ENCODE measurements around the gene DNAH5. TPM values are rescaled to one million over a fixed set of nuclear protein-coding genes. Genes with fewer than 3 reads are reported as not detected.

The DNAH5 gene
- total and polyA plus RNA-seq, 2 experiments from 2014 or later, result 0.56 to 0.97 TPM

DNA sequence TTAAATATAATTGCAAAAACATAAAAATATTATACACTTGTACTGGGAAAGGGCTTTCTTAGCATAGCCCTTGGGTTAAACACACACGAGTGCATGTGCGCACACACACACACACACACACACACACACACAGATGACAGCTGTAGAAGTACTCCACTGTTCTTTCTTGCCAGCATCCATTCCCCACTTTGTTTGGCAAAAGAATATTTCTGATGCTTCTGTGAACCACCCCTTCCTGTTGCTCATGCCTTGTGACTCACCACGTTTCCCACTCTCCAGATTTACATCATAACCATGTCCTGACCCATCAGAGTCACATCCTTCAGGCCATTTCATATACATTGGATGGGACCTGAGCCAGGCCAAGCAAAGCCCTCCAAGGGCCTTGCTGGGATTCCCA, 280.1 kb downstream of the DNAH5 start:
- H3K27me3 ChIP-seq (ENCODE audit: insufficient read depth), result no peaks in the 10 kb centered on the region
- H3K27ac Mint-ChIP-seq, result no peak overlapping the region
- no peaks in the 10 kb centered on the region for H3K36me3 Mint-ChIP-seq (ENCODE audit: low read depth)
- ATAC-seq (no peak), DNase-seq (ENCODE audit: low spot score) (no peak)
- no peaks in the 10 kb centered on the region for H3K9me3 Mint-ChIP-seq
- no peaks in the 10 kb centered on the region for H3K27me3 Mint-ChIP-seq (ENCODE audit: insufficient read depth, low read depth, poor library complexity)
- H3K36me3 ChIP-seq (ENCODE audit: insufficient read depth), result no peaks in the 10 kb centered on the region
- H3K4me3 ChIP-seq, result no peak overlapping the region
- H3K4me3 Mint-ChIP-seq, result no peak overlapping the region
- H3K4me1 ChIP-seq (ENCODE audit: insufficient read depth), result 0 out of 2 replicates have a peak, but pooled peaks cover 6% of the 10 kb centered on the region
- no peaks in the 10 kb centered on the region for H3K4me1 Mint-ChIP-seq
- H4K20me1 ChIP-seq (replicated peaks; ENCODE audit: insufficient read depth), result no peaks in the 10 kb centered on the region
- H3F3A ChIP-seq (replicated peaks; ENCODE audit: low read depth), result no peaks in the 10 kb centered on the region
- 0 out of 2 replicates have a peak, but pooled peaks cover 5% of the 10 kb centered on the region for H3K9me2 ChIP-seq (ENCODE audit: insufficient read depth)
- H3K27ac ChIP-seq (ENCODE audit: low read depth), result no peak overlapping the region
- no peaks in the 10 kb centered on the region for H3K79me2 ChIP-seq (replicated peaks; ENCODE audit: insufficient read depth)
- no peak overlapping the region for H3K4me2 ChIP-seq
- H2AFZ ChIP-seq, result no peak overlapping the region
- TF ChIP-seq JUNB (IDR thresholded peaks at IDR 0.05; ENCODE audit: unreplicated experiment) (no peak), NANOG (IDR thresholded peaks at IDR 0.05; ENCODE audit: borderline replicate concordance) (no peak), EZH2 (IDR thresholded peaks at IDR 0.05; ENCODE audit: low read depth, unreplicated experiment) (no peak), EZH2phosphoT487 (IDR thresholded peaks at IDR 0.05; ENCODE audit: unreplicated experiment) (no peak), ZNF114 (CRISPR knock-in tag; IDR thresholded peaks at IDR 0.05) (no peak), ZNF331 (CRISPR knock-in tag; IDR thresholded peaks at IDR 0.05; ENCODE audit: low read depth) (no peak), STAT1 (IDR thresholded peaks at IDR 0.05; ENCODE audit: unreplicated experiment) (no peak), CREB1 (CRISPR knock-in tag; IDR thresholded peaks at IDR 0.05; ENCODE audit: low read depth) (no peak), POLR2AphosphoS5 (IDR thresholded peaks at IDR 0.05; ENCODE audit: low read depth) (no peak)
- TF ChIP-seq, protein P1, sequence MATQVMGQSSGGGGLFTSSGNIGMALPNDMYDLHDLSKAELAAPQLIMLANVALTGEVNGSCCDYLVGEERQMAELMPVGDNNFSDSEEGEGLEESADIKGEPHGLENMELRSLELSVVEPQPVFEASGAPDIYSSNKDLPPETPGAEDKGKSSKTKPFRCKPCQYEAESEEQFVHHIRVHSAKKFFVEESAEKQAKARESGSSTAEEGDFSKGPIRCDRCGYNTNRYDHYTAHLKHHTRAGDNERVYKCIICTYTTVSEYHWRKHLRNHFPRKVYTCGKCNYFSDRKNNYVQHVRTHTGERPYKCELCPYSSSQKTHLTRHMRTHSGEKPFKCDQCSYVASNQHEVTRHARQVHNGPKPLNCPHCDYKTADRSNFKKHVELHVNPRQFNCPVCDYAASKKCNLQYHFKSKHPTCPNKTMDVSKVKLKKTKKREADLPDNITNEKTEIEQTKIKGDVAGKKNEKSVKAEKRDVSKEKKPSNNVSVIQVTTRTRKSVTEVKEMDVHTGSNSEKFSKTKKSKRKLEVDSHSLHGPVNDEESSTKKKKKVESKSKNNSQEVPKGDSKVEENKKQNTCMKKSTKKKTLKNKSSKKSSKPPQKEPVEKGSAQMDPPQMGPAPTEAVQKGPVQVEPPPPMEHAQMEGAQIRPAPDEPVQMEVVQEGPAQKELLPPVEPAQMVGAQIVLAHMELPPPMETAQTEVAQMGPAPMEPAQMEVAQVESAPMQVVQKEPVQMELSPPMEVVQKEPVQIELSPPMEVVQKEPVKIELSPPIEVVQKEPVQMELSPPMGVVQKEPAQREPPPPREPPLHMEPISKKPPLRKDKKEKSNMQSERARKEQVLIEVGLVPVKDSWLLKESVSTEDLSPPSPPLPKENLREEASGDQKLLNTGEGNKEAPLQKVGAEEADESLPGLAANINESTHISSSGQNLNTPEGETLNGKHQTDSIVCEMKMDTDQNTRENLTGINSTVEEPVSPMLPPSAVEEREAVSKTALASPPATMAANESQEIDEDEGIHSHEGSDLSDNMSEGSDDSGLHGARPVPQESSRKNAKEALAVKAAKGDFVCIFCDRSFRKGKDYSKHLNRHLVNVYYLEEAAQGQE (IDR thresholded peaks at IDR 0.05; ENCODE audit: unreplicated experiment), result no peak
- TF ChIP-seq, protein P2, sequence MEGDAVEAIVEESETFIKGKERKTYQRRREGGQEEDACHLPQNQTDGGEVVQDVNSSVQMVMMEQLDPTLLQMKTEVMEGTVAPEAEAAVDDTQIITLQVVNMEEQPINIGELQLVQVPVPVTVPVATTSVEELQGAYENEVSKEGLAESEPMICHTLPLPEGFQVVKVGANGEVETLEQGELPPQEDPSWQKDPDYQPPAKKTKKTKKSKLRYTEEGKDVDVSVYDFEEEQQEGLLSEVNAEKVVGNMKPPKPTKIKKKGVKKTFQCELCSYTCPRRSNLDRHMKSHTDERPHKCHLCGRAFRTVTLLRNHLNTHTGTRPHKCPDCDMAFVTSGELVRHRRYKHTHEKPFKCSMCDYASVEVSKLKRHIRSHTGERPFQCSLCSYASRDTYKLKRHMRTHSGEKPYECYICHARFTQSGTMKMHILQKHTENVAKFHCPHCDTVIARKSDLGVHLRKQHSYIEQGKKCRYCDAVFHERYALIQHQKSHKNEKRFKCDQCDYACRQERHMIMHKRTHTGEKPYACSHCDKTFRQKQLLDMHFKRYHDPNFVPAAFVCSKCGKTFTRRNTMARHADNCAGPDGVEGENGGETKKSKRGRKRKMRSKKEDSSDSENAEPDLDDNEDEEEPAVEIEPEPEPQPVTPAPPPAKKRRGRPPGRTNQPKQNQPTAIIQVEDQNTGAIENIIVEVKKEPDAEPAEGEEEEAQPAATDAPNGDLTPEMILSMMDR (conservative IDR thresholded peaks at IDR 0.05; ENCODE audit: low read depth in 2 of 2), result no peak
- TF ChIP-seq, protein P3, sequence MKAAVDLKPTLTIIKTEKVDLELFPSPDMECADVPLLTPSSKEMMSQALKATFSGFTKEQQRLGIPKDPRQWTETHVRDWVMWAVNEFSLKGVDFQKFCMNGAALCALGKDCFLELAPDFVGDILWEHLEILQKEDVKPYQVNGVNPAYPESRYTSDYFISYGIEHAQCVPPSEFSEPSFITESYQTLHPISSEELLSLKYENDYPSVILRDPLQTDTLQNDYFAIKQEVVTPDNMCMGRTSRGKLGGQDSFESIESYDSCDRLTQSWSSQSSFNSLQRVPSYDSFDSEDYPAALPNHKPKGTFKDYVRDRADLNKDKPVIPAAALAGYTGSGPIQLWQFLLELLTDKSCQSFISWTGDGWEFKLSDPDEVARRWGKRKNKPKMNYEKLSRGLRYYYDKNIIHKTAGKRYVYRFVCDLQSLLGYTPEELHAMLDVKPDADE (IDR thresholded peaks at IDR 0.05), result no peak
- TF ChIP-seq, protein P4, sequence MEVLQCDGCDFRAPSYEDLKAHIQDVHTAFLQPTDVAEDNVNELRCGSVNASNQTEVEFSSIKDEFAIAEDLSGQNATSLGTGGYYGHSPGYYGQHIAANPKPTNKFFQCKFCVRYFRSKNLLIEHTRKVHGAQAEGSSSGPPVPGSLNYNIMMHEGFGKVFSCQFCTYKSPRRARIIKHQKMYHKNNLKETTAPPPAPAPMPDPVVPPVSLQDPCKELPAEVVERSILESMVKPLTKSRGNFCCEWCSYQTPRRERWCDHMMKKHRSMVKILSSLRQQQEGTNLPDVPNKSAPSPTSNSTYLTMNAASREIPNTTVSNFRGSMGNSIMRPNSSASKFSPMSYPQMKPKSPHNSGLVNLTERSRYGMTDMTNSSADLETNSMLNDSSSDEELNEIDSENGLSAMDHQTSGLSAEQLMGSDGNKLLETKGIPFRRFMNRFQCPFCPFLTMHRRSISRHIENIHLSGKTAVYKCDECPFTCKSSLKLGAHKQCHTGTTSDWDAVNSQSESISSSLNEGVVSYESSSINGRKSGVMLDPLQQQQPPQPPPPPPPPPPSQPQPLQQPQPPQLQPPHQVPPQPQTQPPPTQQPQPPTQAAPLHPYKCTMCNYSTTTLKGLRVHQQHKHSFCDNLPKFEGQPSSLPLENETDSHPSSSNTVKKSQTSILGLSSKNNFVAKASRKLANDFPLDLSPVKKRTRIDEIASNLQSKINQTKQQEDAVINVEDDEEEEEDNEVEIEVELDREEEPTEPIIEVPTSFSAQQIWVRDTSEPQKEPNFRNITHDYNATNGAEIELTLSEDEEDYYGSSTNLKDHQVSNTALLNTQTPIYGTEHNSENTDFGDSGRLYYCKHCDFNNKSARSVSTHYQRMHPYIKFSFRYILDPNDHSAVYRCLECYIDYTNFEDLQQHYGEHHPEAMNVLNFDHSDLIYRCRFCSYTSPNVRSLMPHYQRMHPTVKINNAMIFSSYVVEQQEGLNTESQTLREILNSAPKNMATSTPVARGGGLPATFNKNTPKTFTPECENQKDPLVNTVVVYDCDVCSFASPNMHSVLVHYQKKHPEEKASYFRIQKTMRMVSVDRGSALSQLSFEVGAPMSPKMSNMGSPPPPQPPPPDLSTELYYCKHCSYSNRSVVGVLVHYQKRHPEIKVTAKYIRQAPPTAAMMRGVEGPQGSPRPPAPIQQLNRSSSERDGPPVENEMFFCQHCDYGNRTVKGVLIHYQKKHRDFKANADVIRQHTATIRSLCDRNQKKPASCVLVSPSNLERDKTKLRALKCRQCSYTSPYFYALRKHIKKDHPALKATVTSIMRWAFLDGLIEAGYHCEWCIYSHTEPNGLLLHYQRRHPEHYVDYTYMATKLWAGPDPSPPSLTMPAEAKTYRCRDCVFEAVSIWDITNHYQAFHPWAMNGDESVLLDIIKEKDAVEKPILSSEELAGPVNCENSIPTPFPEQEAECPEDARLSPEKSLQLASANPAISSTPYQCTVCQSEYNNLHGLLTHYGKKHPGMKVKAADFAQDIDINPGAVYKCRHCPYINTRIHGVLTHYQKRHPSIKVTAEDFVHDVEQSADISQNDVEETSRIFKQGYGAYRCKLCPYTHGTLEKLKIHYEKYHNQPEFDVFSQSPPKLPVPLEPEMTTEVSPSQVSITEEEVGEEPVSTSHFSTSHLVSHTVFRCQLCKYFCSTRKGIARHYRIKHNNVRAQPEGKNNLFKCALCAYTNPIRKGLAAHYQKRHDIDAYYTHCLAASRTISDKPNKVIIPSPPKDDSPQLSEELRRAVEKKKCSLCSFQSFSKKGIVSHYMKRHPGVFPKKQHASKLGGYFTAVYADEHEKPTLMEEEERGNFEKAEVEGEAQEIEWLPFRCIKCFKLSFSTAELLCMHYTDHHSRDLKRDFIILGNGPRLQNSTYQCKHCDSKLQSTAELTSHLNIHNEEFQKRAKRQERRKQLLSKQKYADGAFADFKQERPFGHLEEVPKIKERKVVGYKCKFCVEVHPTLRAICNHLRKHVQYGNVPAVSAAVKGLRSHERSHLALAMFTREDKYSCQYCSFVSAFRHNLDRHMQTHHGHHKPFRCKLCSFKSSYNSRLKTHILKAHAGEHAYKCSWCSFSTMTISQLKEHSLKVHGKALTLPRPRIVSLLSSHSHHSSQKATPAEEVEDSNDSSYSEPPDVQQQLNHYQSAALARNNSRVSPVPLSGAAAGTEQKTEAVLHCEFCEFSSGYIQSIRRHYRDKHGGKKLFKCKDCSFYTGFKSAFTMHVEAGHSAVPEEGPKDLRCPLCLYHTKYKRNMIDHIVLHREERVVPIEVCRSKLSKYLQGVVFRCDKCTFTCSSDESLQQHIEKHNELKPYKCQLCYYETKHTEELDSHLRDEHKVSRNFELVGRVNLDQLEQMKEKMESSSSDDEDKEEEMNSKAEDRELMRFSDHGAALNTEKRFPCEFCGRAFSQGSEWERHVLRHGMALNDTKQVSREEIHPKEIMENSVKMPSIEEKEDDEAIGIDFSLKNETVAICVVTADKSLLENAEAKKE (CRISPR knock-in tag; IDR thresholded peaks at IDR 0.05), result no peak

Data from GM23338 (cell line).